ENCODE measurements around the gene DPP7. TPM values are rescaled to one million over a fixed set of nuclear protein-coding genes. Genes with fewer than 3 reads are reported as not detected.
"Not testable (repeated sequence)": the region's sequence is repeated elsewhere in the genome, so short reads cannot be mapped to it uniquely, and the experiment has no call there.

The DPP7 gene
- total and polyA plus RNA-seq, 2 of the 4 experiments (the other 2 are of a cell fraction): 14.9 to 76.4 TPM

DNA sequence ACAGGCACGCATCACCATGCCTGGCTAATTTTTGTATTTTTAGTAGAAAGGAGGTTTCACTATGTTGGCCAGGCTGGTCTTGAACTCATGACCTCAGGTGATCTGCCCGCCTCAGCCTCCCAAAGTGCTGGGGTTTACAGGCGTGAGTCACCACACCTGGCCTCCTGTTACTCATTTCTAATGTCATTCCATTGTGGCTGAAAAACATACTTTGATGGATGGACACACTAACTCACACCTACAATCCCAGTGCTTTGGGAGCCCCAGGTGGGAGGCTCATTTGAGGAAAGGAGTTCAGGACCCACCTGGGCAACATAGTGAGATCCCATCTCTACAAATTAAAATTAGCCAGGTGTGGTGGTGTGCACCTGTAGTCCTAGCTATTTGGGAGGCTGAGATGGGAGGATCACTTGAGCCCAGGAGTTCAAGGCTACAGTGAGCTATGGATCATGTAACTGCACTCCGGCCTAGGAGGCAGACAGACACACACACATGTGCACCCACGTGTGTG, 9.5 kb upstream of the DPP7 start:
- H2BK15ac ChIP-seq (ENCODE audit: low read depth, low read length); H3K27ac ChIP-seq (ENCODE audit: insufficient read depth, low read length); intact Hi-C loops (cut with micrococcal nuclease); H3K9ac ChIP-seq (ENCODE audit: low read depth, low read length); H3K4me3 ChIP-seq (ENCODE audit: insufficient read depth, low read depth, low read length); H3K23ac ChIP-seq (ENCODE audit: low read depth, low read length); H3K36me3 ChIP-seq (ENCODE audit: control insufficient read depth, insufficient read depth, low read length); H3K18ac ChIP-seq (ENCODE audit: low read depth, low read length); DNase-seq; H2AFZ ChIP-seq (replicated peaks; ENCODE audit: low read length, poor library complexity); H4K8ac ChIP-seq (ENCODE audit: low read depth in 2 of 2, low read length in 2 of 2); H2BK20ac ChIP-seq (ENCODE audit: low read depth, low read length); H2AK9ac ChIP-seq (replicated peaks; ENCODE audit: low read depth, low read length, poor library complexity); H4K91ac ChIP-seq (ENCODE audit: insufficient read depth, low read depth, low read length); BruUV-seq (replicated peaks); dilution Hi-C loops (cut with HindIII; ENCODE audit: low sequenced_read_pairs, unreplicated experiment); H3K4me2 ChIP-seq (ENCODE audit: low read depth, low read length); H3K27me3 ChIP-seq (ENCODE audit: control insufficient read depth, insufficient read depth, low read length); CTCF ChIA-PET; H2AK5ac ChIP-seq (ENCODE audit: low read depth, low read length); H3K4ac ChIP-seq (ENCODE audit: low read depth, low read length); H2BK120ac ChIP-seq (ENCODE audit: low read depth, low read length); ATAC-seq (ENCODE audit: low read depth); H3K56ac ChIP-seq (ENCODE audit: extremely low read depth, insufficient read depth, low read length); H4K5ac ChIP-seq (ENCODE audit: low read depth, low read length); H3K9me3 ChIP-seq (ENCODE audit: control insufficient read depth, insufficient read depth, low read length); H3K14ac ChIP-seq (replicated peaks; ENCODE audit: low read depth, low read length); H4K20me1 ChIP-seq (ENCODE audit: insufficient read depth, low read length); H2BK5ac ChIP-seq (ENCODE audit: low read depth, low read length, poor library complexity, severe bottlenecking): not testable (repeated sequence)
- in situ Hi-C loops (cut with MboI; ENCODE audit: low sequenced_read_pairs): loop anchor here (5.0 kb wide), 1 partner anchor 103 kb away; the partner anchor contains the start of genes CYSRT1 and RNF224
- WGBS, 2 experiments (ENCODE audit: extremely low coverage in 2 of 2, insufficient read length in 1 of 2): no CpG with 5 or more reads among the region's 5 CpGs
- Histone ChIP-seq H3K79me1 (ENCODE audit: low read depth in 1 of 2, low read length in 2 of 2) (peaks cover 13 to 35% of the 10 kb centered on the region in 2 experiments), H3K4me1 (ENCODE audit: control insufficient read depth, insufficient read depth, low read length) (peaks cover 14% of the 10 kb centered on the region; the same call in 1 of the 2 replicates), H3K9me1 (ENCODE audit: insufficient read depth, low read length) (peaks cover 16% of the 10 kb centered on the region)
- POLR2A ChIA-PET (ENCODE audit: unreplicated experiment): interaction anchor here (0.9 kb wide), 1 partner anchor 117 kb away, joined by 4 read pairs; the partner anchor contains the start of gene TUBB4B

Data from IMR-90 (cell line).